GM12891 (cell line): ENCODE data around the gene ARID2.

Experiments
- POLR2A ChIP-seq: IDR thresholded peaks from 2 replicates; pipeline ENCODE4 v1.6.1; 2011; ENCODE audit warnings: low read depth, low read length, control low read depth
- POLR2AphosphoS5 ChIP-seq: IDR thresholded peaks from 2 replicates; pipeline ENCODE4 v1.6.1; 2011; ENCODE audit warnings: low read depth, low read length, control low read depth
- SPI1 ChIP-seq: IDR thresholded peaks from 2 replicates; pipeline ENCODE4 v1.6.1; 2011; ENCODE audit warnings: low read depth, low read length, control low read depth
- TAF1 ChIP-seq: IDR thresholded peaks from 2 replicates; pipeline ENCODE4 v1.6.1; 2011; ENCODE audit warnings: low read depth, low read length, control low read depth

- no peak for TF ChIP-seq POLR2A
- TF ChIP-seq POLR2AphosphoS5, result no peak
- TF ChIP-seq SPI1, result no peak
- no peak for TF ChIP-seq TAF1
Measured at GRCh38 chr12:45909041-45909713, 179.7 kb downstream of the ARID2 start.
